Lung (tissue), 12 donors: Measurements from ENCODE around the gene VAV1. TPM values are rescaled to one million over a fixed set of nuclear protein-coding genes. Genes with fewer than 3 reads are reported as not detected.

Experiments
- ATAC-seq: fragments of 200-7000 bp; cut with Tn5 transposase; one replicate; pipeline ENCODE4 v1.9.1; 2020; ENCODE audit warnings: moderate number of reproducible peaks; ENCODE audit not compliant: insufficient read depth, low FRiP score
- DNase-seq, 3 donors: peaks; one replicate each; pipeline ENCODE4 v3.0.0-alpha.2; 2013 to 2017
- H3K27ac ChIP-seq, 2 donors: one replicate each; pipeline ENCODE4 v1.5.1; 2013; ENCODE audit warnings: mild to moderate bottlenecking in 2 of 2, moderate library complexity in 2 of 2, control low read depth in 1 of 2, inconsistent platforms in 1 of 2, low read depth in 1 of 2, low read length in 1 of 2
- H3K27me3 ChIP-seq, 3 donors: one replicate each; pipeline ENCODE4 v1.5.1; 2013; ENCODE audit warnings: low read length in 2 of 3; ENCODE audit not compliant: control insufficient read depth in 3 of 3, insufficient read depth in 3 of 3
- H3K36me3 ChIP-seq, 4 donors: one replicate each; pipeline ENCODE4 v1.5.1; 2013; ENCODE audit warnings: low read length in 4 of 4, mild to moderate bottlenecking in 1 of 4, moderate library complexity in 1 of 4; ENCODE audit not compliant: control insufficient read depth in 4 of 4, insufficient read depth in 4 of 4
- H3K4me1 ChIP-seq, 5 donors: one replicate each; pipeline ENCODE4 v1.5.1; 2013; ENCODE audit warnings: low read length in 5 of 5, mild to moderate bottlenecking in 2 of 5, moderate library complexity in 1 of 5; ENCODE audit not compliant: control insufficient read depth in 5 of 5, insufficient read depth in 5 of 5
- H3K4me3 ChIP-seq: one replicate; pipeline ENCODE4 v1.5.1; 2013; ENCODE audit warnings: mild to moderate bottlenecking, control low read depth, moderate library complexity
- H3K9ac ChIP-seq, 2 donors: one replicate each; pipeline ENCODE4 v1.5.1; 2013; ENCODE audit warnings: low read length in 2 of 2, control low read depth in 1 of 2; ENCODE audit not compliant: insufficient read depth in 1 of 2
- H3K9me3 ChIP-seq, 4 donors: one replicate each; pipeline ENCODE4 v1.5.1; 2013; ENCODE audit warnings: low read length in 3 of 4, mild to moderate bottlenecking in 1 of 4, moderate library complexity in 1 of 4; ENCODE audit not compliant: control insufficient read depth in 4 of 4, insufficient read depth in 3 of 4
- CTCF ChIP-seq: IDR thresholded peaks from 2 replicates; pipeline ENCODE4 v1.5.1; 2012; ENCODE audit warnings: mild to moderate bottlenecking; ENCODE audit errors: control extremely low read depth, extremely low read depth
- WGBS, 2 donors: extraction: QIAGEN DNeasy Blood & Tissue Kit; methylation state at CpG; one replicate each; pipeline ENCODE4 v1.1.7; 2013; 5-methylcytosine and 5-hydroxymethylcytosine counted together
- polyA plus RNA-seq, 2 donors: library from polyadenylated mRNA; stranded (reverse); fragments of 200-250 nt; gene quantifications; one replicate each; pipeline ENCODE4 v1.2.1, GENCODE V29; 2013
- total RNA-seq, 2 donors: library from RNA; depleted of rRNA in 1 of 2; stranded (reverse); fragments of >200 nt in 1 of 2; gene quantifications; one replicate each; pipeline ENCODE4 v1.2.1, GENCODE V29; 2014 to 2021
- donor health status: control.
- donor health status: control.
- donor health status: Bipolar disorder and iron deficiency.
- donor health status: healthy.
- donor health status: DM: yes; HTN: yes; CAD: no.

VAV1 gene
- total and polyA plus RNA-seq, 4 donors = 8.7 to 60.8 (median 21.9) TPM

- Histone ChIP-seq H3K4me1 (no peaks in the 10 kb centered on the region), H3K4me3 (no peak overlapping the region), H3K27me3 (no peaks in the 10 kb centered on the region), H3K9me3 (peaks cover 0 to 7% (median 1%) of the 10 kb centered on the region in 4 donors), H3K27ac (no peak overlapping the region), H3K9ac (no peak overlapping the region), H3K36me3 (no peaks in the 10 kb centered on the region)
- WGBS, 2 donors = 90 to 96% methylated on average over 1 of the region's 1 CpG
- DNase-seq (no peak), ATAC-seq (no peak)
- TF ChIP-seq CTCF = no peak
Observed at GRCh38 chr19:6894313-6894712, 121.8 kb downstream of the VAV1 start.

- H3K4me3 ChIP-seq = no peak overlapping the region
- no peak for TF ChIP-seq CTCF
- ATAC-seq = no peak
- H3K36me3 ChIP-seq = no peaks in the 10 kb centered on the region
- no peaks in the 10 kb centered on the region for H3K4me1 ChIP-seq
- no peak for DNase-seq
- no peak overlapping the region for H3K27ac ChIP-seq
- H3K27me3 ChIP-seq = no peaks in the 10 kb centered on the region
- peaks cover 0 to 19% (median 14%) of the 10 kb centered on the region in 4 donors for H3K9me3 ChIP-seq
- H3K9ac ChIP-seq = no peak overlapping the region
Observed at GRCh38 chr19:6903446-6903845, 130.9 kb downstream of the VAV1 start.

GRCh38 chr19:6906559-6907060 lies 134.1 kb downstream of the VAV1 start:
- H3K27me3 ChIP-seq = no peaks in the 10 kb centered on the region
- H3K4me3 ChIP-seq = no peak overlapping the region
- H3K4me1 ChIP-seq = no peaks in the 10 kb centered on the region
- peaks cover 0 to 9% (median 7%) of the 10 kb centered on the region in 4 donors for H3K9me3 ChIP-seq
- H3K9ac ChIP-seq = no peak overlapping the region
- 10 to 46% methylated on average over 3 of the region's 3 CpGs for WGBS, 2 donors
- no peak overlapping the region for H3K27ac ChIP-seq
- H3K36me3 ChIP-seq = no peaks in the 10 kb centered on the region
- TF ChIP-seq CTCF = no peak
- no peak for ATAC-seq
- no peak for DNase-seq

Other genes with a start within 250 kb of the VAV1 start
- gene TNFSF9, start 241.7 kb upstream of the VAV1 start, total RNA-seq = 10 to 100 TPM in 1 of 2 donors, under 1 TPM in 1; 1.00 to 10.1 TPM
- gene TNFSF9, start 241.7 kb upstream of the VAV1 start, polyA plus RNA-seq = 1 to 10 TPM; 3.2 to 8.6 TPM
- under 1 TPM; 0.28 to 0.40 TPM for gene CD70, start 181.6 kb upstream of the VAV1 start, total RNA-seq
- under 1 TPM; 0.22 to 0.57 TPM for gene CD70, start 181.6 kb upstream of the VAV1 start, polyA plus RNA-seq
- 1 to 10 TPM; 3.0 to 5.2 TPM for gene TNFSF14, start 102.5 kb upstream of the VAV1 start, total RNA-seq
- gene TNFSF14, start 102.5 kb upstream of the VAV1 start, polyA plus RNA-seq = 1 to 10 TPM; 4.3 to 5.8 TPM
- 1,000 to 10,000 TPM; 1,072 to 1,612 TPM for gene C3, start 52.1 kb upstream of the VAV1 start, total RNA-seq
- 1,000 to 10,000 TPM in 1 of 2 donors, 100 to 1,000 TPM in 1; 613 to 1,433 TPM for gene C3, start 52.1 kb upstream of the VAV1 start, polyA plus RNA-seq
- 10 to 100 TPM; 33.5 to 89.4 TPM for gene GPR108, start 35.1 kb upstream of the VAV1 start, total RNA-seq
- 10 to 100 TPM; 97.6 to 98.0 TPM for gene GPR108, start 35.1 kb upstream of the VAV1 start, polyA plus RNA-seq
- 10 to 100 TPM; 60.8 to 82.2 TPM for gene TRIP10, start 33.0 kb upstream of the VAV1 start, total RNA-seq
- gene TRIP10, start 33.0 kb upstream of the VAV1 start, polyA plus RNA-seq = 10 to 100 TPM; 77.4 to 97.3 TPM
- gene SH2D3A, start 5.3 kb upstream of the VAV1 start, total RNA-seq = 10 to 100 TPM; 16.6 to 30.6 TPM
- 10 to 100 TPM; 21.2 to 24.2 TPM for gene SH2D3A, start 5.3 kb upstream of the VAV1 start, polyA plus RNA-seq
- 10 to 100 TPM in 1 of 2 donors, 1 to 10 TPM in 1; 2.3 to 12.4 TPM for gene ADGRE1, start 114.9 kb downstream of the VAV1 start, total RNA-seq
- gene ADGRE1, start 114.9 kb downstream of the VAV1 start, polyA plus RNA-seq = 10 to 100 TPM in 1 of 2 donors, under 1 TPM in 1; 0.45 to 40.0 TPM
- not detected for gene MBD3L2B, start 248.7 kb downstream of the VAV1 start, total RNA-seq
- gene MBD3L2B, start 248.7 kb downstream of the VAV1 start, polyA plus RNA-seq = not detected